ENCODE measurements around the gene PRPS1. TPM values are rescaled to one million over a fixed set of nuclear protein-coding genes. Genes with fewer than 3 reads are reported as not detected.
"Not testable (repeated sequence)": the region's sequence is repeated elsewhere in the genome, so short reads cannot be mapped to it uniquely, and the experiment has no call there.

Gene PRPS1
- total RNA-seq, 6 experiments from 2014 or later, result 67.8 to 78.6 (median 73.7) TPM

DNA sequence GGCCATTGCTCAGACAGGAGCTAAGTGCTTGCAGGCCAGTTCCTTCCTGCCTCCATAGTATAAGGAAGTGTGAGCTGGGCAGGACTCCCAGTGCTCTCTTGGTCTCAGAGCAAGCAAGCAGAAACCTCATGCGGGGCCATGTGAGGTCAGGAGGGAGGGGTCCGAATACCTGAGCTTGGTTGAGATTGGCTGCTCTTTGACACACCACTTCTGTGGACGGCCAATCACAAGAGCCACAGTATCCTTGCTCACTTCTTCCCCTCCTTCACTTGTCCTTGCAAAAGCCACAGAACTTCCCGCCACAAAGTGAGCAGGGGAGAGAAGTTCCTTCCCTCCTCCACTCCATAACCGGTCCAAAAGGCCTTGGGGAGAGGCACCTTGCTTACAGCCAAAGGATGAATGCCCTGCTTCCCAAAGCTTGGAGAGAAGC is 56.7 kb downstream of the PRPS1 start:
- Mint-ChIP-seq H3K4me1 (ENCODE audit: low read depth) (peaks cover under 1% of the 10 kb centered on the region; the same call in 1 of the 2 replicates), H3K9me3 (no peaks in the 10 kb centered on the region; the same call in 1 of the 2 replicates), H3K27ac (no peak overlapping the region), H3K36me3 (ENCODE audit: low read depth) (no peaks in the 10 kb centered on the region), H3K27me3 (ENCODE audit: insufficient read depth) (peaks cover 19% of the 10 kb centered on the region), H3K4me3 (no peak overlapping the region)
- no peak for DNase-seq
- TF ChIP-seq, protein P1, sequence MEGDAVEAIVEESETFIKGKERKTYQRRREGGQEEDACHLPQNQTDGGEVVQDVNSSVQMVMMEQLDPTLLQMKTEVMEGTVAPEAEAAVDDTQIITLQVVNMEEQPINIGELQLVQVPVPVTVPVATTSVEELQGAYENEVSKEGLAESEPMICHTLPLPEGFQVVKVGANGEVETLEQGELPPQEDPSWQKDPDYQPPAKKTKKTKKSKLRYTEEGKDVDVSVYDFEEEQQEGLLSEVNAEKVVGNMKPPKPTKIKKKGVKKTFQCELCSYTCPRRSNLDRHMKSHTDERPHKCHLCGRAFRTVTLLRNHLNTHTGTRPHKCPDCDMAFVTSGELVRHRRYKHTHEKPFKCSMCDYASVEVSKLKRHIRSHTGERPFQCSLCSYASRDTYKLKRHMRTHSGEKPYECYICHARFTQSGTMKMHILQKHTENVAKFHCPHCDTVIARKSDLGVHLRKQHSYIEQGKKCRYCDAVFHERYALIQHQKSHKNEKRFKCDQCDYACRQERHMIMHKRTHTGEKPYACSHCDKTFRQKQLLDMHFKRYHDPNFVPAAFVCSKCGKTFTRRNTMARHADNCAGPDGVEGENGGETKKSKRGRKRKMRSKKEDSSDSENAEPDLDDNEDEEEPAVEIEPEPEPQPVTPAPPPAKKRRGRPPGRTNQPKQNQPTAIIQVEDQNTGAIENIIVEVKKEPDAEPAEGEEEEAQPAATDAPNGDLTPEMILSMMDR (IDR thresholded peaks at IDR 0.05), result no peak

DNA sequence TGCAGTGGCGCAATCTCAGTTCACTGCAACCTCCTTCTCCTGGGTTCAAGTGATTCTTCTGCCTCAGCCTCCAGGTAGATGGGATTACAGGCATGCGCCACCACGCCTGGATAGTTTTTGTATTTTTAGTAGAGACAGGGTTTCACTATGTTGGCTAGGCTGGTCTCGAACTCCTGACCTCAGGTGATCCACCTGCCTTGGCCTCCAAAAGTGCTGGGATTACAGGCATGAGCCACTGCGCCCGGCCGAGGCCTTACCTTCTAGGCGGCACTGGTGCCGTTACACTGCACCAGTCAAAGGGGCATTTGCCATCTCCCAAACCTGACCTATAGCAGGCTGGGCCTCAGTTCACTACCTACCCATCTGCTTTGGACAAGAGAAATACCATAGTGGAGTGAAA is 57.3 kb downstream of the PRPS1 start:
- H3K36me3 Mint-ChIP-seq (ENCODE audit: low read depth); H3K4me1 Mint-ChIP-seq (ENCODE audit: low read depth); H3K4me3 Mint-ChIP-seq; H3K9me3 Mint-ChIP-seq; DNase-seq; H3K27ac Mint-ChIP-seq: not testable (repeated sequence)
- H3K27me3 Mint-ChIP-seq (ENCODE audit: insufficient read depth), result peaks cover 16% of the 10 kb centered on the region

DNA sequence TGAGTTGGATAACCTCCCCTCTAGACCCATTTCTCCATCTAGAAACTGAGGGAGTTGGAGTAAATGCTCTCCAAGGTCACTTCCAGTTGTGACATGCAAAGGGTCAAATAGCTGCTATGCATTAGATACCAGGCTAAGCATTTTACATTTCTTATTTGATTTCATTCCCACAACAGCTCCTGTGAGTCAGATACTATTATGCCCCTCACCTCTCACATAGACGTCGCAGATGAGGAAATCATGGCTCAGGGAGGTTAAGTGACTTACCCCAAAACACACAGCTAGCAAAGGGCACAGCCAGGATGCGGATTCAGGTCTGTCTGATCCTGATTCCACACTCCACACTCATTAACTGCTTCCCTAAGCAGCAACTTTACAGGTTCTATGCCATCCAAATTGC is 57.7 kb downstream of the PRPS1 start:
- H3K9me3 Mint-ChIP-seq, result no peaks in the 10 kb centered on the region; the same call in 1 of the 2 replicates
- peaks cover 14% of the 10 kb centered on the region for H3K27me3 Mint-ChIP-seq (ENCODE audit: insufficient read depth)
- no peaks in the 10 kb centered on the region for H3K36me3 Mint-ChIP-seq (ENCODE audit: low read depth)
- no peak overlapping the region for H3K4me3 Mint-ChIP-seq
- H3K27ac Mint-ChIP-seq, result no peak overlapping the region
- TF ChIP-seq, protein P1 (IDR thresholded peaks at IDR 0.05), result no peak
- H3K4me1 Mint-ChIP-seq (ENCODE audit: low read depth), result no peaks in the 10 kb centered on the region
- no peak for DNase-seq

DNA sequence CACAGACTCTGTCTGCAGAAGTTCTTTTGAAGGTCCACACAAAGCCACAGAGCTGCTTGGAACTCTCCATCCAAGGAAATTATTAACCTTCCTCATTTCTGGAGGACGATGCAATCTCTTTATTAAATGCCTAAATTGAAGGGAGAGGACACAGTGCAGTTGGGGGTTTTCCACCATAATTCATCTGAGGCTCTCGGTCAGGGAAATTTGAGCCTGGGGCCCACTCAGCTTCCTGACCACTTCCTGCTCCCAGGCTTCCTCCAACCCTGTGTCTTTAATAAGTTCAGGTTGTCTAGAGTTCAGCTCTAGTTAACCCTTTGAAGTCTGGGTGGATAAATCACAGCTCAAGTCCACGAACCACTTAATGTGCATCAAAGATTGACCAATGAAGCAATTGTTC is 58.5 kb downstream of the PRPS1 start:
- Mint-ChIP-seq H3K27ac (no peak overlapping the region), H3K27me3 (ENCODE audit: insufficient read depth) (peaks cover 14% of the 10 kb centered on the region), H3K4me3 (no peak overlapping the region), H3K36me3 (ENCODE audit: low read depth) (no peaks in the 10 kb centered on the region), H3K9me3 (no peaks in the 10 kb centered on the region), H3K4me1 (ENCODE audit: low read depth) (no peaks in the 10 kb centered on the region)
- no peak for DNase-seq
- TF ChIP-seq, protein P1 (IDR thresholded peaks at IDR 0.05), result no peak

DNA sequence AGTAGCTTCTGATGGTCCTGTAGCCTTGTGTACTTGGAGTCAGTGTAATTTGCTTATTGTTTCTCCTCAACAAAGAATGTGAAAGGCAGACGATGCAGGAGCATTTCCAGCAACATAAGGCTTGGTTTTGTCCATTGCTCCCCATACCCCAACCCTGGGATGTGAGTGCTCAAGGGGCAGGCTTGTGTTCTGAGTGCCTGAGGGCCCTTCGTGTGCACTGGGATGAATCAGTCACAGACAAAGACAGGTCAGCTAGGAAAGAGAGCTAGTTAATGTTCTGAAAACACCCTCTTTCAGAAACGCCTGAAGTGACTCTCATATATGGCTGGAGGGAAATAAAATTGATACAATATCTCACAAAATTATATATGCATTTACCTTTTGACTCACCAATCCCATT is 59.1 kb downstream of the PRPS1 start:
- no peak for DNase-seq
- TF ChIP-seq, protein P1 (IDR thresholded peaks at IDR 0.05), result no peak
- no peak overlapping the region for H3K4me3 Mint-ChIP-seq
- H3K9me3 Mint-ChIP-seq, result no peaks in the 10 kb centered on the region
- no peaks in the 10 kb centered on the region for H3K36me3 Mint-ChIP-seq (ENCODE audit: low read depth)
- H3K27me3 Mint-ChIP-seq (ENCODE audit: insufficient read depth), result peaks cover 12% of the 10 kb centered on the region
- no peaks in the 10 kb centered on the region for H3K4me1 Mint-ChIP-seq (ENCODE audit: low read depth)
- no peak overlapping the region for H3K27ac Mint-ChIP-seq

DNA sequence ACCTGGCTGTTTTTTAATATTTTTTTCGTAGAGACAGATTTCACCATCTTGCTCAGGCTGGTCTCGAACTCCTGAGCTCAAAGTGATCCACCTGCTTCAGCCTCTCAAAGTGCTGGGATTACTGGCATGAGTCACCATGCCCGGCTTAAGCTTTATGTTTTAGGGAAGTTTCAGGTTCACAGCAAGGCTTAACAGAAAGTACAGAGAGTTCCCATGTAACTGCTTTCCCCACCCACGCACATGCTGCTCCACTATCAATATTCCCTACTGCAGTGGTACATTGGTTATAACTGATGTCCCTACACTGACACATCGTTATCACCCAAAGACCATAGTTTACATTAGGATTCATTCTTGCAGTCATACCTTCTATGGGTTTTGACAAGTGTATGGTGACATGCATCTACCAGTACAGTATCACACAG is 62.7 kb downstream of the PRPS1 start:
- no peak overlapping the region for H3K4me3 Mint-ChIP-seq
- H3K27ac Mint-ChIP-seq, result no peak overlapping the region
- H3K36me3 Mint-ChIP-seq (ENCODE audit: low read depth), result no peaks in the 10 kb centered on the region
- TF ChIP-seq, protein P1 (IDR thresholded peaks at IDR 0.05), result no peak
- H3K27me3 Mint-ChIP-seq (ENCODE audit: insufficient read depth), result peaks cover 9% of the 10 kb centered on the region
- no peaks in the 10 kb centered on the region for H3K9me3 Mint-ChIP-seq
- no peak for DNase-seq
- no peaks in the 10 kb centered on the region for H3K4me1 Mint-ChIP-seq (ENCODE audit: low read depth)

Data from HFFc6 (cell line).